H9 (cell line): Measurements from ENCODE around the gene NCOA1. TPM values are rescaled to one million over a fixed set of nuclear protein-coding genes. Genes with fewer than 3 reads are reported as not detected.

Experiments used
- DNase-seq: peaks from one replicate; pipeline ENCODE4 v3.0.0-alpha.2; 2017
- H2AFZ ChIP-seq: one replicate; pipeline ENCODE4 v1.6.1; 2013; ENCODE audit warnings: mild to moderate bottlenecking, low read length, control low read depth, moderate library complexity
- H2AK5ac ChIP-seq: 2 replicates; pipeline ENCODE4 v1.6.1; 2013; ENCODE audit warnings: low read length, control low read depth, mixed read lengths; ENCODE audit not compliant: insufficient read length
- H2BK120ac ChIP-seq: one replicate; pipeline ENCODE4 v1.6.1; 2013; ENCODE audit warnings: low read depth, mild to moderate bottlenecking, low read length, control low read depth, inconsistent platforms; ENCODE audit not compliant: poor library complexity, severe bottlenecking
- H2BK12ac ChIP-seq: 2 replicates; pipeline ENCODE4 v1.6.1; 2013; ENCODE audit warnings: low read length, control low read depth, mixed read lengths, low read depth; ENCODE audit not compliant: insufficient read length
- H2BK15ac ChIP-seq: 2 replicates; pipeline ENCODE4 v1.6.1; 2013; ENCODE audit warnings: low read depth, low read length, control low read depth
- H2BK20ac ChIP-seq: one replicate; pipeline ENCODE4 v1.6.1; 2013; ENCODE audit warnings: low read depth, mild to moderate bottlenecking, low read length, control low read depth, inconsistent platforms; ENCODE audit not compliant: poor library complexity, severe bottlenecking
- H2BK5ac ChIP-seq: 2 replicates; pipeline ENCODE4 v1.6.1; 2013; ENCODE audit warnings: low read length, control low read depth, mixed read lengths; ENCODE audit not compliant: insufficient read length
- H3K14ac ChIP-seq: 2 replicates; pipeline ENCODE4 v1.6.1; 2013; ENCODE audit warnings: low read length, control low read depth; ENCODE audit not compliant: insufficient read depth
- H3K18ac ChIP-seq: 2 replicates; pipeline ENCODE4 v1.6.1; 2013; ENCODE audit warnings: low read depth, mild to moderate bottlenecking, mixed read lengths, low read length, control low read depth; ENCODE audit not compliant: insufficient read length
- H3K23ac ChIP-seq: 2 replicates; pipeline ENCODE4 v1.6.1; 2013; ENCODE audit warnings: low read length, control low read depth, mixed read lengths, low read depth; ENCODE audit not compliant: insufficient read length
- H3K23me2 ChIP-seq: 2 replicates; pipeline ENCODE4 v1.6.1; 2013; ENCODE audit warnings: low read depth, mild to moderate bottlenecking, mixed read lengths, low read length, control low read depth; ENCODE audit not compliant: insufficient read length, poor library complexity, severe bottlenecking
- H3K27ac ChIP-seq: 2 replicates; pipeline ENCODE4 v1.5.1; 2013; ENCODE audit warnings: low read length, control low read depth, mixed read lengths, low read depth; ENCODE audit not compliant: insufficient read length
- H3K27me3 ChIP-seq: 2 replicates; pipeline ENCODE4 v1.6.1; 2013; ENCODE audit warnings: low read length, control low read depth, inconsistent platforms; ENCODE audit not compliant: insufficient read depth
- H3K4ac ChIP-seq: 2 replicates; pipeline ENCODE4 v1.6.1; 2013; ENCODE audit warnings: low read depth, mild to moderate bottlenecking, control low read depth, inconsistent platforms, low read length, moderate library complexity
- H3K4me1 ChIP-seq: 2 replicates; pipeline ENCODE4 v1.6.1; 2013; ENCODE audit warnings: low read length, control low read depth, inconsistent platforms; ENCODE audit not compliant: insufficient read depth
- H3K4me2 ChIP-seq: 2 replicates; pipeline ENCODE4 v1.6.1; 2013; ENCODE audit warnings: low read length, control low read depth, mixed read lengths; ENCODE audit not compliant: insufficient read length, insufficient read depth
- H3K56ac ChIP-seq: 2 replicates; pipeline ENCODE4 v1.6.1; 2013; ENCODE audit warnings: low read depth, mild to moderate bottlenecking, mixed read lengths, low read length, control low read depth; ENCODE audit not compliant: insufficient read length
- H3K79me1 ChIP-seq: 2 replicates; pipeline ENCODE4 v1.6.1; 2013; ENCODE audit warnings: low read depth, mild to moderate bottlenecking, moderate library complexity, low read length, control low read depth, inconsistent platforms; ENCODE audit not compliant: insufficient read depth, poor library complexity, severe bottlenecking
- H3K79me2 ChIP-seq: 2 replicates; pipeline ENCODE4 v1.6.1; 2013; ENCODE audit warnings: low read length, control low read depth, inconsistent platforms; ENCODE audit not compliant: insufficient read depth
- H3K9ac ChIP-seq: 2 replicates; pipeline ENCODE4 v1.6.1; 2013; ENCODE audit warnings: low read length, control low read depth, mixed read lengths; ENCODE audit not compliant: insufficient read length; ENCODE audit errors: extremely low read depth
- H3K9me3 ChIP-seq: one replicate; pipeline ENCODE4 v1.6.1; 2013; ENCODE audit warnings: low read depth, low read length, inconsistent platforms; ENCODE audit not compliant: control insufficient read depth
- H3T11ph ChIP-seq: one replicate; pipeline ENCODE4 v1.6.1; 2013; ENCODE audit warnings: mild to moderate bottlenecking, low read length, control low read depth, inconsistent platforms
- H4K20me1 ChIP-seq: one replicate; pipeline ENCODE4 v1.6.1; 2013; ENCODE audit not compliant: control insufficient read depth, insufficient read length, insufficient read depth
- H4K5ac ChIP-seq: 2 replicates; pipeline ENCODE4 v1.6.1; 2013; ENCODE audit warnings: low read depth, mild to moderate bottlenecking, mixed read lengths, low read length, control low read depth; ENCODE audit not compliant: insufficient read length
- H4K8ac ChIP-seq: replicated peaks from 2 replicates; pipeline ENCODE4 v1.6.1; 2013; ENCODE audit warnings: low read length, control low read depth, mixed read lengths, low read depth; ENCODE audit not compliant: insufficient read length
- H4K91ac ChIP-seq: 2 replicates; pipeline ENCODE4 v1.6.1; 2013; ENCODE audit warnings: low read depth, mild to moderate bottlenecking, moderate library complexity, mixed read lengths, low read length, control low read depth; ENCODE audit not compliant: insufficient read length
- H3K27ac Mint-ChIP-seq, 3 experiments: 2 replicates in 2 of 3; 3 replicates in 1 of 3; pipeline ENCODE4 v1.8.0; 2020 to 2021; ENCODE audit warnings: mixed read lengths in 3 of 3, mild to moderate bottlenecking in 1 of 3, moderate library complexity in 1 of 3
- H3K27me3 Mint-ChIP-seq: 2 replicates; pipeline ENCODE4 v1.8.0; 2021; ENCODE audit warnings: low read depth, mild to moderate bottlenecking, moderate library complexity, mixed read lengths
- H3K36me3 Mint-ChIP-seq, 3 experiments: 2 replicates in 2 of 3; 3 replicates in 1 of 3; pipeline ENCODE4 v1.8.0; 2020 to 2021; ENCODE audit warnings: low read depth in 3 of 3, mixed read lengths in 3 of 3; ENCODE audit not compliant: insufficient read depth in 1 of 3
- H3K4me1 Mint-ChIP-seq, 2 experiments: 2 replicates each; pipeline ENCODE4 v1.8.0; 2020; ENCODE audit warnings: mixed read lengths in 2 of 2
- H3K4me3 Mint-ChIP-seq, 2 experiments: 2 replicates in 1 of 2; 3 replicates in 1 of 2; pipeline ENCODE4 v1.8.0; 2020 to 2021; ENCODE audit warnings: mild to moderate bottlenecking in 2 of 2, mixed read lengths in 2 of 2, moderate library complexity in 1 of 2
- H3K9me3 Mint-ChIP-seq, 2 experiments: 2 replicates in 1 of 2; 3 replicates in 1 of 2; pipeline ENCODE4 v1.8.0; 2020; ENCODE audit warnings: mild to moderate bottlenecking in 2 of 2, mixed read lengths in 2 of 2, moderate library complexity in 1 of 2
- WGBS: extraction: QIAGEN DNeasy Blood & Tissue Kit; methylation state at CpG from one replicate; pipeline ENCODE4 v1.1.7; 2013; ENCODE audit warnings: missing lambda C conversion rate, low lambda C conversion rate, mixed read lengths; ENCODE audit not compliant: insufficient read length; ENCODE audit errors: extremely low coverage; 5-methylcytosine and 5-hydroxymethylcytosine counted together
- total RNA-seq: library from RNA; stranded (reverse); gene quantifications from 2 replicates; pipeline ENCODE4 v1.2.1, GENCODE V29; 2021
- TF ChIP-seq, protein P1 (sequence below): fragments of 200-600 bp; sonication (generic); conservative IDR thresholded peaks from 3 replicates; pipeline ENCODE4 v1.8.0; 2021; ENCODE audit warnings: antibody characterized with exemption, mild to moderate bottlenecking

NCOA1 gene
- total RNA-seq, 1 experiment from 2014 or later = 14.8 TPM

GRCh38 chr2:24542269-24542872, 51.3 kb downstream of the NCOA1 start:
- DNase-seq = no peak
- peaks cover 25 to 36% of the 10 kb centered on the region in 2 experiments for H3K9me3 Mint-ChIP-seq
- H3K4me2 ChIP-seq = no peak overlapping the region
- H3K27ac ChIP-seq = no peak overlapping the region
- no peaks in the 10 kb centered on the region for H3K27me3 Mint-ChIP-seq
- no peak overlapping the region for H3K27ac Mint-ChIP-seq
- no peak overlapping the region for H2BK120ac ChIP-seq
- H3K23me2 ChIP-seq = no peaks in the 10 kb centered on the region
- H3K4me1 ChIP-seq = no peaks in the 10 kb centered on the region
- H3K18ac ChIP-seq = no peak overlapping the region
- no peaks in the 10 kb centered on the region for H3K79me1 ChIP-seq
- no peak overlapping the region for H3K14ac ChIP-seq
- H4K8ac ChIP-seq = no peak overlapping the region
- H4K5ac ChIP-seq = no peak overlapping the region
- H3K23ac ChIP-seq = no peak overlapping the region
- H3K4ac ChIP-seq = no peak overlapping the region
- peaks cover 7 to 27% (median 12%) of the 10 kb centered on the region in 3 experiments for H3K36me3 Mint-ChIP-seq
- H3K9ac ChIP-seq = no peak overlapping the region
- H2BK15ac ChIP-seq = no peak overlapping the region
- H2BK12ac ChIP-seq = no peak overlapping the region
- H3T11ph ChIP-seq = no peak overlapping the region
- WGBS = no CpG with 5 or more reads among the region's 3 CpGs
- no peaks in the 10 kb centered on the region for H3K27me3 ChIP-seq
- H3K79me2 ChIP-seq = no peaks in the 10 kb centered on the region; the same call in 1 of the 2 replicates
- no peaks in the 10 kb centered on the region for H3K9me3 ChIP-seq
- no peak overlapping the region for H3K4me3 Mint-ChIP-seq
- H2BK5ac ChIP-seq = no peak overlapping the region
- no peak overlapping the region for H2BK20ac ChIP-seq
- no peaks in the 10 kb centered on the region for H3K4me1 Mint-ChIP-seq
- H2AK5ac ChIP-seq = no peak overlapping the region
- H4K91ac ChIP-seq = no peak overlapping the region
- H2AFZ ChIP-seq = no peak overlapping the region
- TF ChIP-seq, protein P1, sequence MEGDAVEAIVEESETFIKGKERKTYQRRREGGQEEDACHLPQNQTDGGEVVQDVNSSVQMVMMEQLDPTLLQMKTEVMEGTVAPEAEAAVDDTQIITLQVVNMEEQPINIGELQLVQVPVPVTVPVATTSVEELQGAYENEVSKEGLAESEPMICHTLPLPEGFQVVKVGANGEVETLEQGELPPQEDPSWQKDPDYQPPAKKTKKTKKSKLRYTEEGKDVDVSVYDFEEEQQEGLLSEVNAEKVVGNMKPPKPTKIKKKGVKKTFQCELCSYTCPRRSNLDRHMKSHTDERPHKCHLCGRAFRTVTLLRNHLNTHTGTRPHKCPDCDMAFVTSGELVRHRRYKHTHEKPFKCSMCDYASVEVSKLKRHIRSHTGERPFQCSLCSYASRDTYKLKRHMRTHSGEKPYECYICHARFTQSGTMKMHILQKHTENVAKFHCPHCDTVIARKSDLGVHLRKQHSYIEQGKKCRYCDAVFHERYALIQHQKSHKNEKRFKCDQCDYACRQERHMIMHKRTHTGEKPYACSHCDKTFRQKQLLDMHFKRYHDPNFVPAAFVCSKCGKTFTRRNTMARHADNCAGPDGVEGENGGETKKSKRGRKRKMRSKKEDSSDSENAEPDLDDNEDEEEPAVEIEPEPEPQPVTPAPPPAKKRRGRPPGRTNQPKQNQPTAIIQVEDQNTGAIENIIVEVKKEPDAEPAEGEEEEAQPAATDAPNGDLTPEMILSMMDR = no peak
- H3K56ac ChIP-seq = no peak overlapping the region
- no peaks in the 10 kb centered on the region for H4K20me1 ChIP-seq
